Measurements from ENCODE around the gene WASF2. TPM values are rescaled to one million over a fixed set of nuclear protein-coding genes. Genes with fewer than 3 reads are reported as not detected.
A peak's percentile ranks its signal among the peaks of the same experiment; 100 is the strongest.

Gene WASF2
- total and polyA plus RNA-seq, 2 of the 8 experiments (the other 6 are each of a cell fraction or from before 2014, with no cell fraction given), result 32.1 to 86.6 TPM

DNA sequence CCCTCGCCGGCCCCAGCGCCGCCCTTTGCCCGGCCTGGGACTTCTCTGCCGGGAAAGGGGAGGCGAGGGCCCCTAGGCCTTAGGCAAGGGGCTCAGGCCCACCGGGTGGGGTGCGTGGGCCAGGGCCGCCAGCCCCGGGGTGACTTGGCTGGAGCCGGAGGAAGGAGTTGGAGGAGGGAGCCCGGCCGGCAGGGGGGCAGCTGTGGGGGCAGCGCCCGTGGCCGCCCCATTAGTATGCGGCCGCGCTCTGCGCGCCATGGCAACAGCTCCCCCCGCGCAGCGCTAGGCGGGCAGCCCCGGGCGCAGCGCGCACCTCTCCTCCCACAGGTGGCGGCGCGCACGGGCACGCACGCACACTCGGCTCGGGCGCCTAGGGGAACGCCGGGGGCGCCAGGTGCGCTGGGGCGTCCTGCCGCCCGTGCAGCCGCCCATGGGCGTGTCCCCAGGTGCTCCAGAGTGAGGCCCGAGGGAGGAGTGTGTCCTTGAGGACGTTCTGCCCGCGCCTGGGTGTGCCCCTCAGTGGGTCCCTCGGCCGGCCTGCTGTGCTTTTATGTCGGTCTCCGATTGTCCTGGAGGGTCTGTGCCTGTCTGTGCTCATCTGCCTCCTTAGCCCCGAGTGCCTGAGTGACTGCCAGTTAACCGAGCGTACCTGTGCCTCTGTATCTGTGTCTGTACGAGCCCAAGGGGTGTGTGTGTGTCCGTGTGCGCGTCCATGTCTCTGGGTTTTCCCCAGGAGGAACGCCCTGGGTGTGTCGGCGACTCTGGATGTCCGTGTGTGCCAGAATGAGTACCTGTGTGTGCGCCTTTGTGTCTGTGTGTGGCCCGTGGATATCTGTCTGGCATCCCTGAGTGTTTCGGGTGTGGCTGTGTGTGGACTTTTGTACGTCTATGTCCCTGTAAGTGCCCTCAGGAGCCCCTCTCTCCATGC, 38.2 kb upstream of the WASF2 start:
- ChIA-PET CTCF (ENCODE audit: partially characterized antibody) (interaction anchor here (0.6 to 8.6 kb wide), 8 partner anchors 14 to 126 kb away, joined by 3 to 110 read pairs (median 4); partner anchors contain the start of gene AHDC1), POLR2A (ENCODE audit: partially characterized antibody) (interaction anchor here (0.8 to 3.7 kb wide), 14 partner anchors 11 to 221 kb away, joined by 3 to 26 read pairs (median 6); partner anchors contain the start of genes AHDC1 and WASF2)
- Histone ChIP-seq H3K79me2 (ENCODE audit: control insufficient read depth in 1 of 2, insufficient read depth in 2 of 2, low read length in 2 of 2) (no peaks in the 10 kb centered on the region), H2BK120ac (replicated peaks; ENCODE audit: low read depth, low read length) (peak overlapping the region; percentile 30), H3K23me2 (ENCODE audit: low read depth, low read length) (peaks cover 23% of the 10 kb centered on the region), H3K79me1 (ENCODE audit: low read depth, low read length) (no peaks in the 10 kb centered on the region), H3K4ac (replicated peaks; ENCODE audit: insufficient read length, low read depth, low read length) (peak overlapping the region; percentile 97), H2BK20ac (ENCODE audit: low read length) (peak overlapping the region; percentile 49; the same call in 1 of the 2 replicates), H3K4me3 (ENCODE audit: extremely low read depth in 1 of 4, insufficient read depth in 2 of 4, low read depth in 3 of 4, low read length in 4 of 4) (peak overlapping the region; percentile 33 to 64 (median 47)), H3K56ac (replicated peaks; ENCODE audit: insufficient read length, low read depth, low read length) (peak overlapping the region; percentile 82), H2BK12ac (ENCODE audit: low read depth, low read length) (peak overlapping the region; percentile 98), H2AFZ (ENCODE audit: low read length) (no peak overlapping the region), H3K4me1 (replicated peaks in 1 of 4; ENCODE audit: control insufficient read depth in 3 of 4, insufficient read depth in 4 of 4, low read length in 3 of 4) (peaks cover 12 to 46% (median 34%) of the 10 kb centered on the region in 4 experiments), H3K9me3 (ENCODE audit: insufficient read depth in 2 of 2, low read depth in 1 of 2, low read length in 1 of 2) (no peaks in the 10 kb centered on the region), H3K18ac (ENCODE audit: extremely low read depth, low read length) (peak overlapping the region; percentile 89), H2BK15ac (ENCODE audit: low read length) (peak overlapping the region; percentile 97), H3K4me2 (ENCODE audit: insufficient read depth in 1 of 2, low read depth in 2 of 2, low read length in 2 of 2) (peak overlapping the region; percentile 73 to 95), H3K27me3 (replicated peaks in 1 of 4; ENCODE audit: control insufficient read depth in 3 of 4, extremely low read depth in 1 of 4, insufficient read depth in 3 of 4, low read length in 3 of 4) (no peaks in the 10 kb centered on the region), H4K8ac (ENCODE audit: extremely low read depth, insufficient read depth, low read length) (peak overlapping the region; percentile 72), H3K36me3 (ENCODE audit: control insufficient read depth in 2 of 4, insufficient read depth in 4 of 4, low read length in 3 of 4) (no peaks in the 10 kb centered on the region), H2AK5ac (ENCODE audit: low read depth, low read length) (0 out of 2 replicates have a peak overlapping the region, but pooled peaks have one; percentile 34), H3K27ac (ENCODE audit: low read depth, low read length) (peak overlapping the region; percentile 68; the same call in 1 of the 2 replicates), H4K5ac (ENCODE audit: insufficient read length, low read depth, low read length) (peak overlapping the region; percentile 30), H2BK5ac (ENCODE audit: low read depth, low read length) (peak overlapping the region; percentile 94), H4K91ac (replicated peaks; ENCODE audit: insufficient read length, low read length) (peak overlapping the region; percentile 88), H3K9ac (replicated peaks in 1 of 4; ENCODE audit: extremely low read depth in 1 of 4, low read depth in 3 of 4, low read length in 3 of 4) (peak overlapping the region in 3 of 4 experiments; percentile 0 to 59 (median 25); a peak in 3 of 7 replicates), H4K20me1 (replicated peaks in 1 of 2; ENCODE audit: control insufficient read depth in 1 of 2, insufficient read depth in 2 of 2, low read length in 2 of 2) (peaks cover 1 to 4% of the 10 kb centered on the region in 2 experiments), H3K14ac (ENCODE audit: insufficient read length) (peak overlapping the region; percentile 43), H3K23ac (ENCODE audit: insufficient read length) (no peak overlapping the region)
- peak in 1 of 2 experiments; percentile 82 for DNase-seq (ENCODE audit: low read depth in 1 of 2, low spot score in 2 of 2)
- FAIRE-seq, result no peak
- WGBS, 2 experiments (ENCODE audit: extremely low coverage in 1 of 2, insufficient coverage in 1 of 2, insufficient read length in 1 of 2, insufficient replicate concordance in 2 of 2, low coverage in 1 of 2, low lambda C conversion rate in 2 of 2, missing lambda C conversion rate in 1 of 2), result 6% methylated on average over 65 of the region's 71 CpGs; no CpG with 5 or more reads in 1 of the 2 experiments
- TF ChIP-seq, protein P1, sequence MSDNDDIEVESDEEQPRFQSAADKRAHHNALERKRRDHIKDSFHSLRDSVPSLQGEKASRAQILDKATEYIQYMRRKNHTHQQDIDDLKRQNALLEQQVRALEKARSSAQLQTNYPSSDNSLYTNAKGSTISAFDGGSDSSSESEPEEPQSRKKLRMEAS (IDR thresholded peaks at IDR 0.05), result 0 out of 2 replicates have a peak, but pooled peaks have one; percentile 7
- TF ChIP-seq BACH1 (IDR thresholded peaks at IDR 0.05; ENCODE audit: low read length) (peak; percentile 20), TCF12 (IDR thresholded peaks at IDR 0.05; ENCODE audit: low read depth, low read length) (0 out of 2 replicates have a peak, but pooled peaks have one; percentile 3), TEAD4 (IDR thresholded peaks at IDR 0.05; ENCODE audit: low read depth, low read length) (0 out of 2 replicates have a peak, but pooled peaks have one; percentile 24), POLR2AphosphoS5 (IDR thresholded peaks at IDR 0.05; ENCODE audit: low read depth, low read length) (peak; percentile 63; the same call in 1 of the 2 replicates), SIN3A (conservative IDR thresholded peaks at IDR 0.05 in 1 of 2, IDR thresholded peaks at IDR 0.05 in 1 of 2; ENCODE audit: low read depth in 1 of 2, low read length in 2 of 2) (no peak; a peak in 1 of 4 replicates), TBP (IDR thresholded peaks at IDR 0.05; ENCODE audit: low read depth, low read length) (no peak), SP4 (IDR thresholded peaks at IDR 0.05; ENCODE audit: low read length) (0 out of 2 replicates have a peak, but pooled peaks have one; percentile 13), HDAC2 (IDR thresholded peaks at IDR 0.05; ENCODE audit: borderline replicate concordance in 1 of 2, low read depth in 2 of 2, low read length in 2 of 2) (0 out of 4 replicates have a peak, but pooled peaks of 1 of the 2 experiments have one; percentile 6)

All from H1 (cell line).